GM12891 (cell line): ENCODE results near the gene BMP8B.

Source experiments
- PAX5 ChIP-seq: IDR thresholded peaks from 2 replicates; pipeline ENCODE4 v1.6.1; 2011; ENCODE audit warnings: low read length, moderate library complexity, mild to moderate bottlenecking; ENCODE audit not compliant: insufficient read depth, severe bottlenecking
- POLR2A ChIP-seq: IDR thresholded peaks from 2 replicates; pipeline ENCODE4 v1.6.1; 2011; ENCODE audit warnings: low read depth, low read length, control low read depth
- POLR2AphosphoS5 ChIP-seq: IDR thresholded peaks from 2 replicates; pipeline ENCODE4 v1.6.1; 2011; ENCODE audit warnings: low read depth, low read length, control low read depth
- TAF1 ChIP-seq: IDR thresholded peaks from 2 replicates; pipeline ENCODE4 v1.6.1; 2011; ENCODE audit warnings: low read depth, low read length, control low read depth

DNA sequence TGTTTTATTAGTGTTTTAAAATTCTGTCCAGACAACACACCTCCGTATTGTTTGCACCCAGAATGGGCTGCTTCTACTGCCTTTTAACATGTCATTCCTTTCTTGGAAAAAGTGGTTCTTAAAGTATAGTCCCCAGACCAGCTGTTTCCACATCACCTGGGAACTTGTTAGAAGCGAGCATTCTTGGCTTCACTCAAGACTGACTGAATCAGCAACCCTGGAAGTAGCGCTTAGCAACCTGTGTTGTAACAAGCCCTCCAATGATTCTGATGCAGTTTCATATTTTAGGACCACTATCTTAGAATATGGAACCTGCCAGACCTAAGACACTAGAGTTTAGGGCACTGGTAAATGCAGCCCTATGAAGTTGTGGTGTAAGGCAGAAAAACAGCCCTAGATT, 55.9 kb downstream of the BMP8B start:
- TF ChIP-seq POLR2A: no peak
- TF ChIP-seq POLR2AphosphoS5: no peak
- no peak for TF ChIP-seq TAF1
- no peak for TF ChIP-seq PAX5
